Measurements from ENCODE around the gene APOBEC4. TPM values are rescaled to one million over a fixed set of nuclear protein-coding genes. Genes with fewer than 3 reads are reported as not detected.

The APOBEC4 gene
- total and polyA plus RNA-seq, 8 donors = not detected

GRCh38 chr1:183697814-183698590, 44.9 kb upstream of the APOBEC4 start:
- H3K9me3 ChIP-seq = no peaks in the 10 kb centered on the region
- no peak overlapping the region for H3K27ac ChIP-seq
- no peaks in the 10 kb centered on the region for H3K36me3 ChIP-seq
- DNase-seq = no peak
- H3K4me3 ChIP-seq = no peak overlapping the region
- H3K27me3 ChIP-seq = no peaks in the 10 kb centered on the region
- intact Hi-C loops (cut with DNase I; ENCODE audit: low total_unique reads) = no loop called here
- no peak for TF ChIP-seq EP300 (IDR thresholded peaks at IDR 0.05)
- peaks cover 0 to 12% (median 0%) of the 10 kb centered on the region in 4 donors for H3K4me1 ChIP-seq
- 65 to 80% (median 77%) methylated on average over 3 of the region's 3 CpGs for WGBS, 5 donors

GRCh38 chr1:183696981-183697380, 43.9 kb upstream of the APOBEC4 start:
- no peak for DNase-seq
- TF ChIP-seq POLR2AphosphoS5 (IDR thresholded peaks at IDR 0.05) = no peak
- no peak for TF ChIP-seq CTCF (IDR thresholded peaks at IDR 0.05)
- TF ChIP-seq POLR2A (IDR thresholded peaks at IDR 0.05) = no peak
- no peak for TF ChIP-seq EP300 (IDR thresholded peaks at IDR 0.05)
- intact Hi-C loops (cut with DNase I; ENCODE audit: low total_unique reads) = no loop called here

GRCh38 chr1:183694755-183695154, 41.6 kb upstream of the APOBEC4 start:
- H3K9me3 ChIP-seq = no peaks in the 10 kb centered on the region
- H3K4me3 ChIP-seq = no peak overlapping the region
- H3K4me1 ChIP-seq = peaks cover 0 to 12% (median 0%) of the 10 kb centered on the region in 4 donors
- TF ChIP-seq EP300 (IDR thresholded peaks at IDR 0.05) (no peak), POLR2A (IDR thresholded peaks at IDR 0.05) (no peak), POLR2AphosphoS5 (IDR thresholded peaks at IDR 0.05) (no peak), CTCF (IDR thresholded peaks at IDR 0.05) (no peak)
- H3K27me3 ChIP-seq = no peaks in the 10 kb centered on the region
- DNase-seq = no peak
- no peaks in the 10 kb centered on the region for H3K36me3 ChIP-seq
- intact Hi-C loops (cut with DNase I; ENCODE audit: low total_unique reads) = no loop called here
- no peak overlapping the region for H3K27ac ChIP-seq

More at GRCh38 chr1:183696981-183697380, 43.9 kb upstream of the APOBEC4 start:
- no peaks in the 10 kb centered on the region for H3K36me3 ChIP-seq
- peaks cover 0 to 12% (median 0%) of the 10 kb centered on the region in 4 donors for H3K4me1 ChIP-seq
- H3K27ac ChIP-seq = no peak overlapping the region
- no peaks in the 10 kb centered on the region for H3K27me3 ChIP-seq
- 77 to 91% (median 84%) methylated on average over 3 of the region's 3 CpGs for WGBS, 5 donors
- no peaks in the 10 kb centered on the region for H3K9me3 ChIP-seq
- no peak overlapping the region for H3K4me3 ChIP-seq

GRCh38 chr1:183694066-183694465, 41.0 kb upstream of the APOBEC4 start:
- WGBS, 5 donors = 24 to 53% (median 33%) methylated on average over 1 of the region's 1 CpG

More at GRCh38 chr1:183694066-183694465, 41.0 kb upstream of the APOBEC4 start:
- TF ChIP-seq EP300 (IDR thresholded peaks at IDR 0.05) (no peak), CTCF (IDR thresholded peaks at IDR 0.05) (no peak), POLR2A (IDR thresholded peaks at IDR 0.05) (no peak), POLR2AphosphoS5 (IDR thresholded peaks at IDR 0.05) (no peak)
- DNase-seq = no peak
- H3K9me3 ChIP-seq = no peaks in the 10 kb centered on the region
- peaks cover 0 to 12% (median 0%) of the 10 kb centered on the region in 4 donors for H3K4me1 ChIP-seq
- H3K36me3 ChIP-seq = no peaks in the 10 kb centered on the region
- intact Hi-C loops (cut with DNase I; ENCODE audit: low total_unique reads) = no loop called here
- H3K27me3 ChIP-seq = no peaks in the 10 kb centered on the region
- H3K4me3 ChIP-seq = no peak overlapping the region
- H3K27ac ChIP-seq = no peak overlapping the region

Measured in stomach (tissue), 9 donors.